NCI-H2107 (cell line): ENCODE measurements around the gene GHR.

Experiments
- DNase-seq: peaks from one replicate; lab custom pipeline; 2025; lab: John Stamatoyannopoulos, UW

The GHR gene

DNA sequence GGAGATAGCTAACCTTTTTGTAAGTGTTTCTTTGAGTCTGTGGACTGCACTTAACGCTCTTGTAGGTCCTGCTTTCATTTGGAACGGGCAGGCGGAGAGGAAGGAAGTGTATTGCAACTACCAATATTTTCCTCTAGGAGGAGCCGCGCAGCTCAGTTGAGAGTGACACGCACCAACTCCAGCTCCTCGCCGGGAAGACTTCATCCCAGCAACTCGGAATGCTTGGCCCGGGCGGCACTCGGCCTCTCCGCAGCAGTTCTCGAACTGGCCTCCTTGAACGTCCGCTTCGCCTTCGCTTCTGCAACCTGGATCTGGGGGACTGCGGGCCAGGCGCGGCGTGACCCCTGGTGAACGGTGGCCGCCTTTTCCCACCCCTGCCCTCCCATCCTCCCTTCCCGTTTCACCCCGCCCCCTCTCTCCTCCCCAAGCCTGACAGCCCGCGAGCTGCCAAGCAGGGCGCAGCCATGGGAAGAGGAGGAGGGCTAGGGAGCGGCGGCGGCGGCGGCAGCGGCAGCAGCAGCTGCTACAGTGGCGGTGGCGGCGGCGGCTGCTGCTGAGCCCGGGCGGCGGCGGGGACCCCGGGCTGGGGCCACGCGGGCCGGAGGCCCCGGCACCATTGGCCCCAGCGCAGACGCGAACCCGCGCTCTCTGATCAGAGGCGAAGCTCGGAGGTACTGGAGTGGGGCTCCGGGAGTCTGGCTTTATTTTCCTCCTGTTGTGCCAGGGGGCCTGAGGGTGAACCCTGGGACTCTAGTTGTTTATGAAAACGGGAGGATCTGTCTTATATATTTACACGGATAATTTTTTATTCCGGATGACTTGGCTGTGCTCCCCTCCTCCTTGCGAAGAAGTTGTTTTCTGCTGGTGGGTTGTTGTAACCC, at the start of gene GHR:
Gene GHR (plus strand): TSS at position 155 of the 881 bp plus-strand sequence. CDS start 142,436 bp downstream, outside the sequence.
- DNase-seq = peak; percentile 67

DNA sequence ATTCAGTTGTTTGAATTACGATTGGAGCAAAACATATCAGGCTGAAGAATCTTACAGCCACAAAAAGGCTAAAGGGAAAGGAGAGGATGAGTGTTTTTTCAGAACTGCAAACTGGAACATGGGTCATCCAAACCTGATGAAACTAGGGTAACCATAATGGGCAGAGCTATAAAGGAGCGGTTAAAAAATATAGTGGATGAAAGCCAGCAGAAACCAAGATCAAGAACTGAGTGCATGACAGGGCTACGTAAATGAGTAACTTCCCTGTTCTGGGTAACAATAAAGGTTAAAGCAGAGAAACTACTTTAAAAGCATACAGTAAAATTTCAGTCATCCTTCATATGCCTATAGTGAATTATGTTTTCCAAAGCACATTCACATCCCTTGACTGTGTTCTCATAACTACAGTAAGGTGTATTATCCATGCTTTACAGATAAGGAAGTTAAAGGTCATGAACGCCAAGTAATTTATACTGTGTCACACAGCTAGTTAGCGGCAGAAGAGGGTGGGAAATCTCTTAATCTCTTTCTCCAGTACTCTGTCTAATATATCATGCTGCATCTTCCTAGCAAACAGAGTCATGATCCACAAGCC, 48.5 kb upstream of the GHR start:
- no peak for DNase-seq

DNA sequence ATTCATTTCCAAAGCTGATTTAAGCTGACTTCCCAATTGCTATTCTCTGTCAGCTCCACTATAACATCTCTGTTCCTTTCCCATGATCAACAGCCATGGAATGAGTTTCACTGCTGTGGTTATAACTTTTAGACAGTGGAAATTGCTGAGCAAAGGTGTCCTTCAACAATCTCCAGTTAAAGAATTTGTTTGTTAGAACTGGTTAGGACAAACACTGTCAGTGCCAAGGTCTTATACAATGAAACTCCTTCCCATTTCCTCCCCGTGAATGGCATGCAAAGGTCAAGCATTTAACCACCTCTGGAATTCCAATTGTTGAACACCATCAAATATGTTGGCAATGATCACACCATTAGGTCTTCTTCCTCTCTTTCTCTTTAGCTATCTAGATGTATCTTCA, 45.7 kb upstream of the GHR start:
- DNase-seq = no peak

DNA sequence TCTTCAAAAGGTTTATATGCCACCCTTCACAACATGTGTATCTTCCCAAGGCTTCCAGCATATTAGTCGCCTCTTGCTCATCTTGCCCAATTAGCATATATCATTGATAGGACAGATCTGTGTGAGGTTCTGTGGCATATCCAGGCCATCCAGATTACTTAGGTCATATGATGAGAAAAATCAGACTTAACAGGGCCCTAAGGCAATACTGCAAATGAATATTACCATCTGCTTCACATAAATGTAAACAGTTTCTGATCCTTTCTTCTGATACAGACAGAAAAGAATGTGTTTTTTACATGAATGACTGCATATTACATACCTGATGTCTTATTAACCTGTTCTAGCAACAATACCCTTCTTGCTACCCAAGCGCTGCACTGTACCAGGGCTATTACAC, 41.3 kb upstream of the GHR start:
- no peak for DNase-seq

DNA sequence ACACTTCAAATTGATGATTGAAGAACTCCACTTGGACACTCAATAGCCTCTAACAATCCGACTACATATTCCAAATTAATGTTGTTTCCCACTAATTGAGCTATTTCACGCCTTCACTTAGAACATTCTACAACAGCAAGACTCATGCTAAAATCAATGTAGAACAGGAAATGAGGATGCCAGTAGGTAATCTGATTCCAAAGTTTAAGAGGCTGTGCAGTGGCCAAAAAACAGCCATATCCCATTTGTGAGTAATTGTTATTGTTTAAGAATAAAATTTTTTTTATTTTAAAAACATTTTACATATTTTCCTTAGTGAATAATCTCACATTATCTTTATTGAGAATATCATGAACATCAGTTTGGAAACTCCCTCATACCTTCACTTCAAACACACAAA, 35.7 kb upstream of the GHR start:
- no peak for DNase-seq

DNA sequence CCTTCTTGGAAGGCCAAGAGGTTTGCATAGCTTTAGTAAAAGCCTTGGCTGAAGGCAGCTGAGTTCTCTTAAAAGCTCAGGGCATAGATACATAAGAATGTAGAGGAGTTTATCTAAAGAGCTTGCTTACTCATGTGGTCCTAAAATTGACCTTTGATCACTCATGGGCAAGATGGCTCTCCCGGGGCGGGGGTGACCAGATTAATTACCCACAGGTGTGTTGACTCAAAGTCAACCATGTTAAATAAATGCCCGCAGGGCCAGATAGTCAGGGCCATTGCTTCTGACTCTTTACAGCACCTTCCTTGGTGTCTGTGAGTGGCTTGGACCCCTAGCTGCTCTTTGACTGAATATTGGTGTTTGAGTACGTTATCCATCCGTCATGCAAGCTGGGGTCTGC, 33.1 kb upstream of the GHR start:
- no peak for DNase-seq

DNA sequence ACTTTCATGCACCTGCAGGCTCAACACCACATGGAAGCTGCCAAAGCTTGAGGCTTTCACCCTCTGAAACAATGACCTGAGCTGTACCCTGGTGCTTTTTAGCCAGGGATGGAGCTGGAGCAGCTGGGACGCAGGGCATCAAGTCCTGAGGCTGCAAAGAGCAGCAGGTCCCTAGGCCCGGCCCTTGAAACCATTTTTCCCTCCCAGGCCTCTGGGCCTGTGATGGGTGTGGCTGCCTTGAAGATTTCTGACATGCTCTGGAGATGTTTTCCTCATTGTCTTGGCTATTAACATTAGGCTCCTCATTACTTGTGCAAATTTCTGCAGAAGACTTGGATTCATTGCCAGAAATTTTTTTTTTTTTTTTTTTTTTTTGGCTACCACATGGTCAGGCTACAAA, 30.3 kb upstream of the GHR start:
- no peak for DNase-seq

DNA sequence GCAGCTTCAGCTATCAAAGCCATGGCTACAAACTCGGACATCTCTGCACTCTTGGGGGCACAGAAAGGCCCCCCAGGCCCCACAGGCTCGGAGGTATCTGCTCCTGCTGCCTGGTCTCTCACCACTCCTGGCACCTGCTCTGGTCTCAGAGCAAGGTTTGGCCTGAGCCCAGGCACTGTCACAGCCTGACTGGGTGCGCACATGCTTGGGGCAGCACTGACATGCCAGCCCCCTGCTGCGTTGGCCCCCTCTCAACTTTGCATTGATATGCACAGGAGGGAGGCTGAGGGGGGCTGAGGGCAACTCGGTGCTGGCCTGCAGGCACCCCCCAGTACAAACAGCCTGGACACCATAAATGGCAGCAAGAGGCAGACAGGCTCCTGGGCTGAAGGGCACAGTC, 27.1 kb upstream of the GHR start:
- DNase-seq = no peak

DNA sequence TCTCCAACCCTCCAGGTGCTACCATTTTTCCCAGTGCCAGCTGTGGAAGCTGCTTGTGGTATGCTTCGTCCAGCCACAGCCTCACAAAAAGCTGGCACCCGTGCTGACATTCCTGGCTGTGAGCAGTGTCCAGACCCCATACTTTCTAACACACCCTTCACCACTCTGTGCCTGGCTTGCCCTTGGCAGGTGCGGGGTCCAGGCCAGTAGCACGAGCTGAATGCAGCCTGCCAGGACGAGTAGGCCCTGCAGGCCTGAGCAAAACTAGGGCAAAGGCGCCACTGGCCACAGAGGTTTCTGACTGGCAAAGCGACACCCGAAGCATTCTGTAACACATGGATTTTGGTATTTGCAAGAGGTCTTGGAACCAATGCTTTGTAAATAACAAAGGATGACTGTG, 26.0 kb upstream of the GHR start:
- no peak for DNase-seq

DNA sequence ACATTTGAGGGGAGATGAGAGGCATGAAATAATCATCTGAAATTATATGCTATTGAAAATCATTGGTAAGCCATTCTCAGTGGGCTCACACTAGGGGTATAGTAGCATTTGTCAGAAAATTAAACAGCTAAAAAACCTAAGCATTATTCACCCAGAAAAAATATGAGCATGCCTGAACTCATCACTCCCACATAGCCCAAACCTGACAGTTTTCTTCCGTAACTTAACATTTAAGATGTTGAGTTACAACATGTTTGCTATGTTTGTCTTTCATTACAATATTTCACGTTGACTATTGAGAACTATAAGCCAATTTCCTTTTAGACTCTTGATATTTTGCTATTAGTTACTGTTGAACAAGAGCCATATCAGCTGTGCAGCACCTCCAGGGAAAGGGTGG, 23.5 kb upstream of the GHR start:
- DNase-seq = no peak

DNA sequence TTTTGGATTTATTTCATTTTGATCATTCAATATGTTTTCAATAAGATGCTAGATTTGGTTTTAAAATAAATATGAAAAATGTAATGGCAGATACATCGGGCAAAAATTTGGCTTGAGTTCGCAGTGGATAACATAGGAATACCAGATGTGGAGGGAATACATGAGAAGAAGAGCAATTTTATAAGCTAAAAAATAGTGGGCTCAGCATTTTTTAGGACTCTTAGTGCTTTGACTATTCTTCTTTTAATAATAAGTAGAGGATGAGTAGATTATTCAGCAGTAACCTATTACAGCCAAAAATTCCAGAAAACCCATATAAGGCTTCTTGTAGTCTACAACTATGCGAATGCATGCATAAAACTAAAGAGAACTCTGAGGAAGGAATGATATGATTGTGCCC, 22.8 kb upstream of the GHR start:
- DNase-seq = no peak

DNA sequence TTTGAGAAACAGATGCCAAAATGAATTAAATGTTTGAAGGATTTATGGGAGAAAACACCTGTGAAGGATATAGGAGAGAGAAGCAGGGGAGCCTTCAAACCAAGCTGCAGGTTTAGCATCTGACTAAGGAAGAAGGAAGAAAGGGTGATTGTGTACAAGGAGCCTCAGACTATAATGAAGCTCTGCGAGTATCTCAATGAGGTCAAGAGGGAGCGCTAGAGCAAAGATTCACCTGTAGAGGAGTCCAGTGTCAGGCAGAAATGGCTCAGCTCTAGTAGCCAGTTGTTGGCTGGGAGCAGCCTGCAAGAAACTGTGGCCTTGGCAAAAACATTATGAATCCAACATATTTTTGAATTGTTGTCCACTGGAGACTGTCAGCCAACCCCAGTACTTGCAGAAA, 20.0 kb upstream of the GHR start:
- no peak for DNase-seq

DNA sequence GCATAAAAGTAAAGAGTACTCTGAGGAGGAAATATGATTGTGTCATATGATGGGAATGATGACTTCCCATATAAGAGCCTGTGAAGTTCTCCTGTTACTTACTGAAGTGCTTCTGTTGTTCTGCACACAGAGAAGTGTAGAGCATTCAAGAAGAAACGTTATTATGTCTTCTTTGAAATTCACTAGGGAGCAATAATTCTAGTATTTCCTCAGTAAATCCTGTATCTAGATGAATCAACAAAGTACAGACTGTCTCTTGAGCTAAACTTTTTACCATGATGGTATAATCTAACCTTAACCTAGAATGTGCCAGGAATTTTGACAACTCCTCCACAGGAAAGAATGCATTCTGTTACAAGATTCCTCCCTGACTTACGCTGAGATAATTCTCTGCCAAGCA, 18.9 kb upstream of the GHR start:
- DNase-seq = no peak

DNA sequence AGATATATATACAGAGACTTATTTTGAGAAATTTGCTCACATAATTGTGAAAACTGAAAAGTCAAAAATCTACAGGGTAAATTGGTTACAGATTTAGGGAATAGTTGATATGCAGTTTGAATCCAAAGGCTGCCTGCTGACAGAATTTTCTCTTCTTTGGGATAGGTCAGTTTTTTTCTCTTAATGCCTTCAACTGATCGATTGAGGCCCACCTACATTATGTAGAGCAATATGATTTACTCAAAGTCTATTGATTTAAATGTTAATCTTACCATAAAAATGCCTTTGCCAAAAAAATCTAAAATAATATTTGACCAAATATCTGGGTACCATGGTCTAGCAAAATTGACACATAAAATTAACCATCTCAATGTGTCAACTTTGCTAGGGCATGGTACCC, 3.9 kb upstream of the GHR start:
- no peak for DNase-seq

DNA sequence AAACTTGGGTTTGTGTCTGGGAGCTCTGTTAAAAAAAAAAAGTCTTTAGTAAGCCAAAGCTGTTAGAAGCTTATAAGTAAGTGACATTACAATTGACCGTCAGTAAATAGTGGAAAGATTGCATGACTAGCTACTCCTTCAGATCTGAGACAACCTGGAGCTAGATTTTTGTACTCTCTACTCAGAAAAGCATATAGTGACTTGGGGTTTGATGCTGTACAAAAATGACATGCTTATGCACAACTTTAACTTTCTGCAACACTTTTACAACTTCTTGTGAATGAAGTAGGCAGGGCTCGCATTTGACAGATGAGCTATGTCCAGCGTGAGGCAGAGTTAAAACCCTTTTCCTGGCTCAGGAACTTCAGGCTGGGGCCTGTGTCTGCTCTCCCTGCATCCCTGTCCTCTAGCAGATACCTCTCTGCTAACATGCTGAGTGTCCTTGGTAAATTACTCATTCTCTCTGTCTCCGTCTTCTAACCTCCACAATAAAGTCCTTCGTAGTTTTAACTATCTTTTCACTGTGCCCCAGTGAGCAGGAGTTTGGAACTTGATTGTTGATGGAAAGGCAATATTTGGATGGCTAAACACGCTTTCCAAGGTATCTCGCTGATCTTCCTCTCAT, 471 bp upstream of the GHR start:
- no peak for DNase-seq

DNA sequence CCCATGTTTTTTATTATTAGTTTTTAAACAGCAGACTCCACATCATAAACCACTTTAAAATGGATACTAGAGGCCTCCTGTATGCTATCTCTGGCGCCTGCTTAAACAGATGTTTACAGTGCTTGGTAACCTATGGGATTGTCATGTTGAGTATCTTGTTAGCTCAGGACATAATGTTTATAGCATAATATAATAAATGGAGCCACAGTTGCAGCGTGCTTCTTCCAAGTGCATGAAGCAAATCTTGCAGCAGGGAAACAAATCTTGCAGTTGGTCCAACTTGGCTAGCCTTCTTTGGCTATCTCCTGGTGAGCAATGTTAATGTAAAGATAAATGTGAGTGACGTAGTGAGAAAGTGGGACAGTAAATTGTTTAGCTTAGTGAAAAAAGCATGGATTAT, 2.8 kb downstream of the GHR start:
- no peak for DNase-seq

DNA sequence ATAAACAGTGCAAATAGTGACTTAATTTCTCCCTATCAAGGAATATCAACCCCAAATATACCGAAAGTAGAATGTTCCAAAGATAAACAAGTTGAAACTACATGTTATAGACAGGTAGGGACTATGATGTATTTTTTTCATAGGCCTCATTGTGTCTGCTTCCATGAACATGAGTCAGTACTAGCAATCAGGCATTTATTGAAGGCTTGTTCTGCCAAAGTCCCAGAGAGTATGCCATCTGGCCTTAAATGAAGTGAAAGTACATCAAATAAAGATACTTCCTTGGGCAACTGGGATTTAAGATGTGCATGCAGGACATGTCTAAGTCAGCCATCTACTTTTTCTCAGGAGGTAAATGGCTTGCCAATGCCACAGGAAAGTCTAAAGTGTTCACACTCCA, 6.5 kb downstream of the GHR start:
- DNase-seq = no peak

DNA sequence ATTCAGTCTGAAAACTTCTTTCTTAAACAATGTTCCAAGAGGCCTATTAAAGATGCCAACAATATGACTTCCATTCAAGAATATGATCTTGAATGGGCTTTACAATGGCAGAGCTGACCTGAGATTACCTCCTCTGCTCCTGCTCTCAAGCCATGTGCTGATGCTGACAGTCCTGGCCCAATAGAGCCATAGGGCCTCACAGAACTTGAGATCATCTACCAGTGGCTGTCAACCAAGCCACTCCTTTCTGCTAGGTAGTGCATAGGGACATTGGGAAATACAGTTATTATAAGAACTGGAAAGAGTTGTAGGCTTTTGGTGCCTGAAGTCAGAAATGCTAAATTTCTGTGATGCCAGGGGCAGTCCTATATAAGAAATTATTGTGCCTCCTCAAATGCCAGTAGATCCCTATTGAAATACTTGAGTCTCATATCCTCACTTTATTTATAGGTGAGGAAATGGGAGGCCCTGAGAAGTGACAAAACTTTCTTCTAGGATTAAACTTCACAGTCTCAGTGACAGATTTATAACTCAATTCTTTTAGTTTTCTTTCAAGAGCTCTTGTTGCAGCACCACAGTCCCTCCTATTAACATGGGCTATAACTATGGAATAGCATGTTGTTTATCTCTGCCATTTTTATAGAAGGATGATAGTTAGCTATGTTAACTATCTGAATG, 10.9 kb downstream of the GHR start:
- DNase-seq = no peak

DNA sequence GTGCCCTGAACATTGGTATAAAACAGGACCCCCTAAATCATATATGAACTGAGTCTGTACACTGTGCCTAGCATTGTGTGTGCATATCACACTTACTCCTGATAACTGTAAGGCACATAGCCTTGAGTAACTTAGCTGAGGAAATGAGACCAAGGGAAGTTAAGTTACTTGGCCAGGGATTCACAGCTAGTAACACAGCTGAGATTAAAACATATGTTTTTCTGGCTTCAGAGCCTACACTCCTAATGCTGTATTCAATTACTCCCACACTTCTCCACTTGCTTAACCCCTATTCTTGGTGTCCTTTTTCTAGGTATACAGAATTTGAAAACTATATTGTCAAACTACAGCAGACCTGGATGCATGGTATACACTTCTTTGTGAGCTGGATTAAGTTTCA, 12.8 kb downstream of the GHR start:
- no peak for DNase-seq

DNA sequence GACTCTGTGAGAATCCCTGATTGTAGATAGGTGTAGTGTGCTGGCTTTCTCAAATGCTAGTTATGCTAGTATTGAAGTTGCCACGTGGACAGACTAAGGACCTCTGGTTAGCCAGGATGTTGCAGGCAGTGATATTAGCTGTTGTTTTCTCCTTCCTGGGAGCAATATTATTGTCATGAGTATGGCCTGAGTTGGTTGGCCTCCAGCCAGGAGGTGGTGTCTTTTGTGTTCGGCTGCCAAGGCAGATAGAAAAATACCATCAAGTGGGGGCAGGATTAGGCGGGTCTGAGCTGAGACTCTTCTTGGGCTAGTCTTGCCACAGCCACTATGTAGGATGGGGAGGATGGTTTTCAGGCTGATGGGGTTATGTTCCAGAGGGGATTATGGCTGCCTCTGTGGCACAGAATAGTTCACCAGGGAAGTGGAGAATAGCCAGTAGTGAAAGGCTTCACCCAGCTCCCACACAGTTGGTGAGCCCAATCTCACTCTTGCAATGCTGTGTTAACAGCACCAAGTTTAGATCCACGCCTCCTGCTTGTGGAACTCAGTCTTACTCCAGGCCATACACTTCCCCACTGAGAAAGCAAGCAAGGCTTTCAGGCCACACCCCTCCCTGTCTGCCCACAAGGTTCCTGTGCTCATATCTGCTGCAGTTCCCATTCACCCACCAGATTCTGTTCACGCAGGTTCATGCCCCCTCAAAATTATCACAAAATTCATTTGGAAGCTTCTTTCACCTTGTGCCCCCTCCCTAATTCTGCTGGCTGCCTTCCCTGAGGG, 31.2 kb downstream of the GHR start:
- no peak for DNase-seq

DNA sequence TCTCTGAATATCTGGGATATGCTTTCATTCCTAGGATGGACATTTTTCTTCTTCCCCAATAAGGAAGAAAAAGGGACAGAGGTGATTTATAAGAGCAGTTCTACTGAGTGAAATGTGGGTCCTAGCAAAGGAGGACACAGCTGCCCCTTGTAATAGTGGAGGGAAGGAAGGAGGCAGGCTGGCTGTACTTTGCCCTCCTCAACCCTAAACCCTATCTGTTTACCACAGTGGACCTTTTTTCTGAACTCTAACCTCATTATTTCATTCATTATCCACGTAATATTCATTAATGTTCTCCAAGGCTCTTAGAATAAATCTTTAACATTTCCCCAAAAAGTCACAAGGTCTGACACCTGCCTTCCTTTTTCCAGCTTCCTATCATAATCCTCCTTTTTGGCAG, 37.8 kb downstream of the GHR start:
- DNase-seq = no peak

DNA sequence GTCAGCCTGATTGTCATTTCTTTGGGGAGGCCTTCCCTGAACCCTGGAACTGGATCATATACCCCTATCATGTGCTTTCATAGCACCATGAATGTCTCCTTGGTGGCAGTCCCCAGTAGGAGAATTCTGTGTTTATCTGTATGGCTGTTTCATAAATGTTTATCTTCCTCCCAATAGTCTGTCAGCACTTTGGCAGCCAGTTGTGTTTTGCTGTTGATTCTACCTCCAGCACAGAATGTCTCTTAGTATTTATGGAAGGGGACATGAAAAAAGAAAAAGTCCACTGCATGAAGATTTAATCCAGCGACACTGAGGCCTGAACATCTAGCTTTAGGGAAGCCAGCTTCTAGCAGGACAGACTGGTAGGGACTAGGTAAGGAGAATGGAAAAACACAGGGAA, 38.3 kb downstream of the GHR start:
- no peak for DNase-seq
